Nephron progenitor cell (in vitro differentiated cells): ENCODE data around the gene MED9.

Source experiments
- DNase-seq: peaks from one replicate; pipeline ENCODE4 v3.0.0; 2021
- H3K27ac Mint-ChIP-seq: 2 replicates; pipeline ENCODE4 v1.8.0; 2021; ENCODE audit warnings: mild to moderate bottlenecking, moderate library complexity, mixed read lengths
- H3K27me3 Mint-ChIP-seq: 2 replicates; pipeline ENCODE4 v1.8.0; 2021; ENCODE audit warnings: mild to moderate bottlenecking, low read depth, mixed read lengths; ENCODE audit not compliant: poor library complexity
- H3K36me3 Mint-ChIP-seq: 2 replicates; pipeline ENCODE4 v1.8.0; 2021; ENCODE audit warnings: low read depth, mixed read lengths
- H3K4me1 Mint-ChIP-seq: 2 replicates; pipeline ENCODE4 v1.8.0; 2021; ENCODE audit warnings: mixed read lengths
- H3K4me3 Mint-ChIP-seq: 2 replicates; pipeline ENCODE4 v1.8.0; 2021; ENCODE audit warnings: mild to moderate bottlenecking, moderate library complexity, mixed read lengths
- H3K9me3 Mint-ChIP-seq: 2 replicates; pipeline ENCODE4 v1.8.0; 2021; ENCODE audit warnings: mild to moderate bottlenecking, moderate library complexity, mixed read lengths
- CTCF ChIP-seq: fragments of 200-600 bp; sonication (generic); IDR thresholded peaks from 2 replicates; pipeline ENCODE4 v1.5.0; 2021; ENCODE audit warnings: antibody characterized with exemption

Gene MED9

GRCh38 chr17:17523731-17524490 is 47.1 kb downstream of the MED9 start:
- no peak for DNase-seq
- H3K4me1 Mint-ChIP-seq, result peaks cover 28% of the 10 kb centered on the region
- TF ChIP-seq CTCF, result no peak
- no peak overlapping the region for H3K4me3 Mint-ChIP-seq
- peaks cover 5% of the 10 kb centered on the region for H3K36me3 Mint-ChIP-seq
- H3K27ac Mint-ChIP-seq, result peak overlapping the region; percentile 81
- no peaks in the 10 kb centered on the region for H3K27me3 Mint-ChIP-seq
- peaks cover 6% of the 10 kb centered on the region for H3K9me3 Mint-ChIP-seq

DNA sequence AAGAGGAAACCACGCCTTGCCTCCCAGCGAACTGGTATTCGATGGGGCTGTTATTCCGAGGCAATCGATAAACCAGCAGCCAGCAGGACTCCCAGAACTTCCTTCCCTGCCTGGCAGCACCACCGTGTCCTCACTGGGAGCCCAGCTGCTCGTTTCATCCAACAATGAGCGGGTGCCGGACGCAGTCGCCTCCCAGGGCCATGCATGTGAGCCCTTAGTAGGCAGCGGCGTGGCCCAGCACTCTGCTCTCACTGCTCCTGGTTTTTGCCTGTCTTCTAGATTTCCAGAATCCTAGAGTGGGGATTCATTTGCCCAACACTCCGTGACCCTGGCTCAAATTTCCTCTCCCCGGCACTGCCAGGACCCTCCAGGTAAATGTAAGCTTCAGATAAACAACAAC is 48.5 kb downstream of the MED9 start:
- TF ChIP-seq CTCF, result no peak
- H3K36me3 Mint-ChIP-seq, result peaks cover 5% of the 10 kb centered on the region
- H3K4me3 Mint-ChIP-seq, result no peak overlapping the region
- peaks cover 28% of the 10 kb centered on the region for H3K4me1 Mint-ChIP-seq
- peaks cover 6% of the 10 kb centered on the region for H3K9me3 Mint-ChIP-seq
- H3K27ac Mint-ChIP-seq, result no peak overlapping the region
- no peak for DNase-seq
- H3K27me3 Mint-ChIP-seq, result no peaks in the 10 kb centered on the region

DNA sequence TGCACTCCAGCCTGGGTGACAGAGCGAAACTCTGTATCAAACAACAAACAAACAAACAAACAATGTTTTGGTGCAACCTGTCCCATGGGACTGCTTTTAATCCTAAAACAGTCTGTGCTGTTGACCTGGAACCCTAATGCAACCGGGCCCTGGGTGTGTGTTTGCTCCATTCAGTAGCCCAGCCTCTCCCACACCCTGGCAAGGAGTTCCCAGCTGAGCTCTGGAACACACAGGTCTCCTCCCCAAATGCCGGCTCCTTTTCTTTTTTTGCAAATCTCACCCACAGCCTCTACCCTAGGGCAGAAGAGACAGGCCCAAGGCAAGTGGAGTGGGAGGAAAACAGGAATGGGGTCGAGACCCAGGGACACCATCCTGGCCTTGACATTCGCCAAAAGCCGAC is 49.2 kb downstream of the MED9 start:
- H3K27ac Mint-ChIP-seq, result no peak overlapping the region
- H3K36me3 Mint-ChIP-seq, result peaks cover 5% of the 10 kb centered on the region

GRCh38 chr17:17526369-17526768 is 49.6 kb downstream of the MED9 start:
- H3K9me3 Mint-ChIP-seq, result peaks cover 6% of the 10 kb centered on the region
- DNase-seq, result no peak
- no peak overlapping the region for H3K4me3 Mint-ChIP-seq
- peaks cover 28% of the 10 kb centered on the region for H3K4me1 Mint-ChIP-seq
- no peak for TF ChIP-seq CTCF
- peak overlapping the region; percentile 75 for H3K27ac Mint-ChIP-seq
- H3K27me3 Mint-ChIP-seq, result no peaks in the 10 kb centered on the region
- H3K36me3 Mint-ChIP-seq, result peaks cover 5% of the 10 kb centered on the region

More for the DNA sequence above, 49.2 kb downstream of the MED9 start:
- no peaks in the 10 kb centered on the region for H3K27me3 Mint-ChIP-seq
- H3K9me3 Mint-ChIP-seq, result peaks cover 6% of the 10 kb centered on the region
- TF ChIP-seq CTCF, result no peak
- peaks cover 28% of the 10 kb centered on the region for H3K4me1 Mint-ChIP-seq
- H3K4me3 Mint-ChIP-seq, result no peak overlapping the region
- no peak for DNase-seq

GRCh38 chr17:17527534-17527933 is 50.7 kb downstream of the MED9 start:
- peaks cover 22% of the 10 kb centered on the region for H3K4me1 Mint-ChIP-seq
- DNase-seq, result no peak
- H3K36me3 Mint-ChIP-seq, result peaks cover 5% of the 10 kb centered on the region
- H3K4me3 Mint-ChIP-seq, result no peak overlapping the region
- H3K9me3 Mint-ChIP-seq, result peaks cover 11% of the 10 kb centered on the region
- H3K27me3 Mint-ChIP-seq, result peaks cover 3% of the 10 kb centered on the region
- no peak overlapping the region for H3K27ac Mint-ChIP-seq
- TF ChIP-seq CTCF, result no peak

DNA sequence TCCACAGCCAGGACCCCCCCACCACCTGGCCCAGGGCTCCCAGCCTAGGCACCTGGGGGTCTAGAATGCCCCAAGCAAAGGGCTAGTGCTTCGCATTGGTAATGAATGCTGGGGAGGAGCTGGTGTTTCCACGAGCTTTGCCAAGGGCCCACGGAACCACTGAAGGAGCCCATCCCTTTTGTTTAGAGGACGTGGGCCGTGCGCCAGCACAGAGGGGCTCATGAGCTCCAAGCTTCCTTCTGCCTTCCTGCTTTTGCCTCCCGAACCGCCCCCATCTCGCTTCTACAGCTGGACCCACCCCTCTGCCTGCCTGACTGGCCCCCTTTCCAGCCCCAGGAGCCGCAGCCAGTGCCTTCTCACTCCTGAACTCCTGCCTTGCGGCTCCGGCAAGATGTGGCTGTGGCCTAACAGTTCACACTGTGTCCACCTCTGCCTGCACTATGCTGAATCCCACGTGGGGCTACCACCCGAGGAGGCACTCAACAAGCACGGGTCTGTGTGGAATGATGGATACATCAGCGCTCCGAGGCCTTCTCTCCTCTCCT is 51.2 kb downstream of the MED9 start:
- Mint-ChIP-seq H3K4me3 (no peak overlapping the region), H3K27me3 (peaks cover 3% of the 10 kb centered on the region), H3K27ac (no peak overlapping the region), H3K9me3 (peaks cover 11% of the 10 kb centered on the region), H3K36me3 (peaks cover 5% of the 10 kb centered on the region), H3K4me1 (peaks cover 17% of the 10 kb centered on the region)
- DNase-seq, result no peak
- TF ChIP-seq CTCF, result no peak
